Right lung (tissue), 10 donors: ENCODE results near the gene MRPL40. TPM values are rescaled to one million over a fixed set of nuclear protein-coding genes. Genes with fewer than 3 reads are reported as not detected.
A peak's percentile ranks its signal among the peaks of the same experiment; 100 is the strongest.

Source experiments
- DNase-seq, 2 donors: peaks; one replicate each; pipeline ENCODE4 v3.0.0-alpha.2; 2013
- long read RNA-seq, 8 donors: transcript quantifications; one replicate each; lab custom pipeline, GENCODE V29; 2026
- polyA plus RNA-seq, 5 donors: library from polyadenylated mRNA; unstranded; fragments of 120-200 nt; gene quantifications; one replicate each; pipeline versions ENCODE4 v1.2.1 to v1.2.3, GENCODE V29; 2013; ENCODE audit warnings: inconsistent platforms in 1 of 5, low replicate concordance in 1 of 5; ENCODE audit not compliant: insufficient read length in 5 of 5, insufficient read depth in 1 of 5

MRPL40 gene
- 10 to 100 TPM; 35.6 to 44.2 (median 42.7) TPM for polyA plus RNA-seq
- long read RNA-seq, donor 1, transcript MRPL40-201 (4 exons, 1,387 nt), result major isoform, 60 of 68 reads
- long read RNA-seq, donor 1, partial matches to known transcripts, result 6 of 68 reads
- long read RNA-seq, donor 1, other reads (novel, unspliced or antisense), result 0 of 68 reads
- long read RNA-seq, donor 2, transcript MRPL40-201 (4 exons, 1,387 nt), result major isoform, 34 of 34 reads
- long read RNA-seq, donor 2, partial matches to known transcripts, result 0 of 34 reads
- long read RNA-seq, donor 2, other reads (novel, unspliced or antisense), result 0 of 34 reads
- long read RNA-seq, donor 3, transcript MRPL40-201 (4 exons, 1,387 nt), result major isoform, 30 of 44 reads
- long read RNA-seq, donor 3, partial matches to known transcripts, result 9 of 44 reads
- long read RNA-seq, donor 3, other reads (novel, unspliced or antisense), result 0 of 44 reads
- long read RNA-seq, donor 4, transcript MRPL40-201 (4 exons, 1,387 nt), result major isoform, 23 of 25 reads
- long read RNA-seq, donor 4, partial matches to known transcripts, result 0 of 25 reads
- long read RNA-seq, donor 4, other reads (novel, unspliced or antisense), result 0 of 25 reads
- long read RNA-seq, donor 5, transcript MRPL40-201 (4 exons, 1,387 nt), result major isoform, 44 of 50 reads
- long read RNA-seq, donor 5, partial matches to known transcripts, result 0 of 50 reads
- long read RNA-seq, donor 5, other reads (novel, unspliced or antisense), result 0 of 50 reads
- long read RNA-seq, donor 6, transcript MRPL40-201 (4 exons, 1,387 nt), result major isoform, 51 of 57 reads
- long read RNA-seq, donor 6, partial matches to known transcripts, result 0 of 57 reads
- long read RNA-seq, donor 6, other reads (novel, unspliced or antisense), result 0 of 57 reads
- long read RNA-seq, donor 7, transcript MRPL40-201 (4 exons, 1,387 nt), result major isoform, 42 of 45 reads
- long read RNA-seq, donor 7, partial matches to known transcripts, result 0 of 45 reads
- long read RNA-seq, donor 7, other reads (novel, unspliced or antisense), result 0 of 45 reads
- long read RNA-seq, donor 8, transcript MRPL40-201 (4 exons, 1,387 nt), result major isoform, 14 of 21 reads
- long read RNA-seq, donor 8, partial matches to known transcripts, result 5 of 21 reads
- long read RNA-seq, donor 8, other reads (novel, unspliced or antisense), result 0 of 21 reads

GRCh38 chr22:19432133-19432851 lies at the start of gene MRPL40:
MRPL40 (plus strand) TSS chr22:19432545; CDS start chr22:19432555, 10 bp downstream.
- peak; percentile 93 to 94 for DNase-seq

- DNase-seq, result no peak
Observed at GRCh38 chr22:19383292-19383691, 49.1 kb upstream of the MRPL40 start.

GRCh38 chr22:19385221-19385906 lies 47.0 kb upstream of the MRPL40 start:
- DNase-seq, result no peak

GRCh38 chr22:19386248-19386647 lies 46.1 kb upstream of the MRPL40 start:
- no peak for DNase-seq

- DNase-seq, result no peak
Observed at GRCh38 chr22:19387038-19387437, 45.3 kb upstream of the MRPL40 start.

DNA sequence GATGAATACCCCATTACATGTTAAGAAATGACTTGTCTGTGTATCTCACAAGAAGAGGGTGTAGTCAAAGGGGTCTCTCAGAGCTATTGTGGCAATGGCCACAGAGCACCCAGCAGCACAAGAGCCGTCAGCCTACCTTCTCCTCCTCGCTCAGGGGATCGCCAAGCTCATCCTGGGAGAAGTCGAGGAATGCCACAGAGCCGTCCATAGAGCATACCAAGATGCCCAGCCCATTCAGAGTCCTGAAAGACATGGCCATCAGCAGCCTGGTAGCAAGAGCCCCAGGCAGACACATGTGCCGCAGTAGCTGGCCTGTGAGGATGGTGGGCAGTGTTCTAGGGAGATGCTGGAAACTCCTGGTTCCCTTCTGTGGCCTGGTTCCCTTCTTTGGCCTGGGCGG lies 44.8 kb upstream of the MRPL40 start:
- DNase-seq, result no peak

DNA sequence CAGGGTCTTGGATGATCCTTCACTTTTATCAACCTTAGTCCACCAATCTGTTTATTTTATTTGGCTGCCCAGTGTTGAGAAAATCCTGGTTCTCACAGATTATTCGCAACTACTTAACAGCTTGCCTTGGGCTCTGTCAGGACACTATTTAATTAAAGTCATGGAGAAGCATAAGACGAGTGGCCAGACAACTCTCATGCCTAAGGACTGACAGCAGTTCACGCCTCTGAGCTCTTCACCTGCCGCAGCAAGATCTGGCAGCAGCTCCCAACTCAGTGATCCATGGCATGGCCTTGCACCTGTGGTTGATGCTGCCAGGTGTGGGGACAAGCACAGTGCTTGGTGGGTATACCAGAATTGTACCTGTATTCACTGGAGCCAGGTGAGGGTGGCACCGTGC lies 38.6 kb upstream of the MRPL40 start:
- DNase-seq, result no peak

DNA sequence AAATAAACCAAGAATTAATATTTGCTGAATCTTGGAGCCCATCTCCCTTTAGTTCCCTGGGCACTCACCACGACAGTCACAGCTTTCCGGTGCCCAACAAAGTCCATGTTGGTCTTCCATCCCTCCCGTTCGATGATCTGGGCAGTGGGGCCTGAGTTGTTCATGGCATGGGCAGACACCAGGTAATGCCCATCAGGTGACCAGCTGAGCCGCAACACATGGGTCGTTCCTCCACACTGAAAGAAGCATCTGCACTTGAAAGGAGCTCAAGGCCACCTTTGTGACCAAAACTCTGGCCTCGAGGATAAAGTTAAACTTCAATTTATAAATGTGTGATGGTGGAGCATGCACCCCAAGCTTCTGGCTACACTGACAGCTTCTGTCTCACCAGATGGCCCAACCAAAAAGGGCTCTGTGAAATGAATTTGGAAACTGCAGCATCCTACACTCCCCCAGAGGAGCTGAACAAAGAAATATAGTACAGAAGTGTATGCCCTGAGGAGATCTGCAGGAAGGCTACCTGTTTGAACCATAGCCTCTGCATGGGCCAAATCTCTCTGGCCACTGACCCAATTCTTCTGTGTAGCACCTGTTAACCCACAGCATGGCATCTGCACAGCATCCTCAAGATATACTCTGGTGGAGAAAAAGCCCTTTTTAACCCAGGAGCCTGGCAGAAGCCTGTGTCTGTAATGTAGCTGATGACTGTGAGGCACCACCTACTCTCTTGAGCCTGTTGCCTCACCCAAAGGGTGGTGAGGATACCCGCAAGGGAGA lies 37.9 kb upstream of the MRPL40 start:
- no peak for DNase-seq

DNA sequence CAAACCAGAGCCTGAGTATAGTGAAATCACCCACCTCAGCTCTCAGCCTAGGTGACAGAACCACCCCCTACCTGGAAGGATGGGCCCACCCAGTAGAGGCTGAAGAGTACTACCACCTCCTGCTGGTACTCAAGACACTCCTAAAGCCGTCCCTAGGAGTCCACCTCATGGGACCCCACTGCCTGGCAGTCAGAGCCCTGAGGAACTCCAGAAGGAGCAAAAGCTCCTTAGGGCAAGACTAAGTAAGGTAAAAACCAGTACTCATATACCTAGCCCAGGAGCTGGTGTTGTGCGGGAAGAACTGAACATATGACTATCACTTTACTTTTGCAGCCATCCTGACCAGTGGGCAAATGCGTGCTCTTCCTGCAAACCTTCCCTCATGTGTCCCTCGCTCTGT lies 37.1 kb upstream of the MRPL40 start:
- DNase-seq, result no peak

- DNase-seq, result no peak
Observed at GRCh38 chr22:19396561-19396933, 35.8 kb upstream of the MRPL40 start.

DNA sequence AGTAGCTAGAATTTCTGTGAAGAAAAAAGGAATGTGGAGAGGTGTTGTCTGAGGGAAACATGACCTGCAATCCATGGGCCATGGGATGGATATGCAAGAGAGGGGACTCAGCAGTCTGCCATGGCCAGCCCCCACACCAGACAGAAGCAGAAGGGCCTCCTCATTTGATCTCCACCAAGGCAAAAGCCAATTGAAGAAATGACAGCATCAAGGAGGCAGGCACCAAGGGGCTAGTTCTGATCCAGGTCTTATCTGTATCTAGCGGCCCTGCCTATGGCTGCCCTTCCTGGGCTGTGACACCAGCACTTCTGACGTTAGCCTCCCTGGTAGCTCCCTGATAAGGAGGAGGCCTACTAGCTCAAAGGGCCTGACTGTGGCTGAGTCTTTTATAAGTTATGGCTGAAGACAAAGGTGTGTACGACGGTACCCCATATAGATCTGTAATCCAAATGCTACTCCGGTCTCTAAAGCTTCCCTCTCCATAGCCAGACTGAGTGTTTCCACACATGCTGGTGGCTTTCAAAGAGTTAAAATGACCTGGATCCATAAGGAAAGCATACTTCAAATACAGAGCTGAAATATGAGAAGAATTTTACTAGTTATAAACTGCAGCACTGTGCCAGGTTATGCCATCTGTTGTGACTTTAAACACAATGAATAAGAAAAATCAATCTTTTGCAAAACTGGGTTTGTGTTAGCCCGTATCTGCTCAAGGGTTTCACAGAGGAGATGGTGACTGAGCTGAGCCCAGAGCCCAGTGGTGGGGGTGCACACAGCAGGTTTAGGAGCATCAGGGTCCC lies 35.2 kb upstream of the MRPL40 start:
- no peak for DNase-seq

DNA sequence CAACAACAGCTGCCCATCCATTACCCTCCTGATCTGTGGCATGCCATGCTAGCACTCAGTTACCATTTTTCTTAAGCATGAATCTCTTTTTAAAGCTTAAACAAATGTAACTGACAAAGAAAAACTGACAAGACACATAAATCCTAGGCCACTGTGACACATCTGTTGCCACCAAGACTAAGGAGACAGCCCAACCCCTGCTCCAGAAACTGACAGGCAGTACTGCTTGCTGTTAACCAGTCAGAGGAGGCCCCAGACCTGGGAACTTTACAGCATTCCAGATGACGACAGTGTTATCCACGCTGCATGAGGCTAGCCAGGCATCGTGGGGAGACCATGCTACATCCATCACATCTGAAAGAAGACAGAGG lies 34.6 kb upstream of the MRPL40 start:
- no peak for DNase-seq

DNA sequence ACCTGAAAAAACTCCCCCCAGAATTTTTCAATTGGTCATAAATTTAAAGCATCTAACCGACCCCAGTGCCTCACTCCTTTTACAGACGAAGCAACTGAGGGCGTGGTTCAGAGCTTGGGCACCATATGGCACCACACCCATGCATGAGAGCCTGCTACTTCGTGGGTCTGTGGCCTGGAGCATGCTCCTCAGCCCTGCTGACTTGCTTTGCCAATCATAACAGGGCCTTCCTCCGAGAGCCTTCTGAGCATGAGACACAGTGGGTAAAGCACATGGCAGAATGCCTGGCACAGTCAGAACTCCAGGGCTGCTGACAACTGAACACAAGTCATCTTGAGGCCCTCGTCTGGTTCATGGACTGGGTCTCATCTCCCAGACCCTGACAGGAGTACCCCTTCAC lies 34.1 kb upstream of the MRPL40 start:
- DNase-seq, result no peak

GRCh38 chr22:19398652-19399051 lies 33.7 kb upstream of the MRPL40 start:
- no peak for DNase-seq

GRCh38 chr22:19400881-19401280 lies 31.5 kb upstream of the MRPL40 start:
- DNase-seq, result no peak

- no peak for DNase-seq
Observed at GRCh38 chr22:19401483-19401882, 30.9 kb upstream of the MRPL40 start.

GRCh38 chr22:19402642-19403191 lies 29.6 kb upstream of the MRPL40 start:
- DNase-seq, result no peak

DNA sequence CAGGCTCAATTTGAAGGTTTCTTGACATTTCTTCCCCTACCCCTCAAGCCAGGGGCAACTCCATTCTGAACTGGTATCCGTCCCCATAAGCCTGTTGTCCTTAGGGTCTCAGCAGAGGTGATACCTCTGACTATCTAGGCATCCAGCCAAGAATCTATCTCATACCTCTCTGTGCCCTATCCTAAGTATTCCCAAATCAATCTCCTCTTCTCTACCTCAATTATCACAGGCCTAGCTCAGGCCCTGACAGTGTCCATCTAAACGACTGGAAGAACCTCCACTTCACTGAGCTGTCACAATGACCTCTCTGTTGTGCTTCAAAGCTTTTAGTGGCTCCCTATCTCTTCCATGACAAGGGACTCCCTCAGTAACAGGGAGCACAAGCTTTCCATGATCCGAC lies 27.7 kb upstream of the MRPL40 start:
- no peak for DNase-seq

GRCh38 chr22:19405133-19405532 lies 27.2 kb upstream of the MRPL40 start:
- DNase-seq, result no peak
